Tibial nerve (tissue), 4 donors: ENCODE results near the gene HES3. TPM values are rescaled to one million over a fixed set of nuclear protein-coding genes. Genes with fewer than 3 reads are reported as not detected.

Experiments used
- DNase-seq, 2 donors: peaks; one replicate each; pipeline ENCODE4 v3.0.0-alpha.2; 2019; ENCODE audit warnings: low spot score in 2 of 2
- H3K27ac ChIP-seq, 4 donors: fragments of 200-600 bp; sonication (generic) in 3 of 4; one replicate each; pipeline ENCODE4 v1.5.1; 2017 to 2019; ENCODE audit warnings: mild to moderate bottlenecking in 1 of 4
- H3K27me3 ChIP-seq, 2 donors: fragments of 200-600 bp; sonication (generic) in 1 of 2; one replicate each; pipeline versions ENCODE4 v1.5.1 to v1.6.0; 2017 to 2019
- H3K36me3 ChIP-seq, 3 donors: fragments of 200-600 bp; sonication (generic); one replicate each; pipeline ENCODE4 v1.5.1; 2018 to 2019
- H3K4me1 ChIP-seq, 4 donors: fragments of 200-600 bp; sonication (generic) in 3 of 4; one replicate each; pipeline ENCODE4 v1.5.1; 2017 to 2019
- H3K4me3 ChIP-seq, 4 donors: fragments of 200-600 bp; sonication (generic) in 3 of 4; one replicate each; pipeline ENCODE4 v1.5.1; 2017 to 2019; ENCODE audit warnings: mild to moderate bottlenecking in 1 of 4, moderate library complexity in 1 of 4
- H3K9me3 ChIP-seq, 4 donors: fragments of 200-600 bp; sonication (generic) in 3 of 4; one replicate each; pipeline ENCODE4 v1.5.1; 2017 to 2019
- EP300 ChIP-seq, 2 donors: sonication (generic); formaldehyde crosslinking; IDR thresholded peaks; one replicate each; pipeline ENCODE4 v1.6.1; 2017; ENCODE audit warnings: antibody characterized with exemption in 2 of 2, mild to moderate bottlenecking in 1 of 2
- POLR2A ChIP-seq, 2 donors: fragments of 450-650 bp; IDR thresholded peaks; one replicate each; pipeline ENCODE4 v1.6.1; 2017; ENCODE audit warnings: antibody characterized with exemption in 2 of 2, mild to moderate bottlenecking in 2 of 2, moderate library complexity in 2 of 2
- WGBS, 2 donors: methylation state at CpG; one replicate each; pipeline ENCODE4 v1.1.5; 2018; 5-methylcytosine and 5-hydroxymethylcytosine counted together
- total RNA-seq, 4 donors: library from RNA; depleted of rRNA; stranded (reverse); fragments of >200 nt; gene quantifications; one replicate each; pipeline ENCODE4 v1.1.0, GENCODE V29; 2016
- TF ChIP-seq, protein P1 (sequence below), 5 experiments: fragments of 200-600 bp in 3 of 5; fragments of 450-650 bp in 2 of 5; sonication (generic) in 3 of 5; IDR thresholded peaks; one replicate each; pipeline ENCODE4 v1.5.1; 2016 to 2019; ENCODE audit warnings: antibody characterized with exemption in 5 of 5, mild to moderate bottlenecking in 3 of 5, moderate library complexity in 2 of 5

Gene HES3
- total RNA-seq, 4 donors from 2014 or later = not detected

DNA sequence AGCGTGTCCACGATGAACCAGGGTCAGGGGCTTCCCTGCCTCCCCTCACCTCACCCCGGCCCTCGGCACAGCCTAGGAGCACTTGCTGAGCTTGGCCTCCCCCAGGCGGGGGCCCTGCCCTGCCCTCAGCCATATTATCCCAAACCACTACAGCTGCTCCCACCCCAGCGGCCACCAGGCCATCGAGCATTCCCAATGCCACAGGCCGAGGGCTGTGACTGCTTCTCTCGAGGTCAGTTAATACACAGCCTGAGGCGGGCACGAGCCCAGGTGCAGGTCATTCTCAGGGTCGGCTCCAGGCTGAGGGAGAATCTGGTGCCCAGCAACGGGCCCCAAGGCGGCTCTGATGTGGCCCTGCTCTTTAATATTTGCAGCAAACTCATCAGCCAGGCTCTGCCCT, 25.3 kb downstream of the HES3 start:
- H3K27me3 ChIP-seq = no peaks in the 10 kb centered on the region
- peak overlapping the region in 3 of 4 donors; percentile 40 to 87 (median 53) for H3K27ac ChIP-seq
- H3K4me1 ChIP-seq = peaks cover 0 to 50% (median 30%) of the 10 kb centered on the region in 4 donors
- WGBS, 2 donors = 72 to 84% methylated on average over 11 to 14 of the region's 14 CpGs
- DNase-seq = no peak
- no peaks in the 10 kb centered on the region for H3K36me3 ChIP-seq
- TF ChIP-seq EP300 (IDR thresholded peaks at IDR 0.05) (no peak), POLR2A (IDR thresholded peaks at IDR 0.05) (no peak)
- TF ChIP-seq, protein P1, sequence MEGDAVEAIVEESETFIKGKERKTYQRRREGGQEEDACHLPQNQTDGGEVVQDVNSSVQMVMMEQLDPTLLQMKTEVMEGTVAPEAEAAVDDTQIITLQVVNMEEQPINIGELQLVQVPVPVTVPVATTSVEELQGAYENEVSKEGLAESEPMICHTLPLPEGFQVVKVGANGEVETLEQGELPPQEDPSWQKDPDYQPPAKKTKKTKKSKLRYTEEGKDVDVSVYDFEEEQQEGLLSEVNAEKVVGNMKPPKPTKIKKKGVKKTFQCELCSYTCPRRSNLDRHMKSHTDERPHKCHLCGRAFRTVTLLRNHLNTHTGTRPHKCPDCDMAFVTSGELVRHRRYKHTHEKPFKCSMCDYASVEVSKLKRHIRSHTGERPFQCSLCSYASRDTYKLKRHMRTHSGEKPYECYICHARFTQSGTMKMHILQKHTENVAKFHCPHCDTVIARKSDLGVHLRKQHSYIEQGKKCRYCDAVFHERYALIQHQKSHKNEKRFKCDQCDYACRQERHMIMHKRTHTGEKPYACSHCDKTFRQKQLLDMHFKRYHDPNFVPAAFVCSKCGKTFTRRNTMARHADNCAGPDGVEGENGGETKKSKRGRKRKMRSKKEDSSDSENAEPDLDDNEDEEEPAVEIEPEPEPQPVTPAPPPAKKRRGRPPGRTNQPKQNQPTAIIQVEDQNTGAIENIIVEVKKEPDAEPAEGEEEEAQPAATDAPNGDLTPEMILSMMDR (IDR thresholded peaks at IDR 0.05) = no peak
- H3K4me3 ChIP-seq = no peak overlapping the region
- H3K9me3 ChIP-seq = no peaks in the 10 kb centered on the region

DNA sequence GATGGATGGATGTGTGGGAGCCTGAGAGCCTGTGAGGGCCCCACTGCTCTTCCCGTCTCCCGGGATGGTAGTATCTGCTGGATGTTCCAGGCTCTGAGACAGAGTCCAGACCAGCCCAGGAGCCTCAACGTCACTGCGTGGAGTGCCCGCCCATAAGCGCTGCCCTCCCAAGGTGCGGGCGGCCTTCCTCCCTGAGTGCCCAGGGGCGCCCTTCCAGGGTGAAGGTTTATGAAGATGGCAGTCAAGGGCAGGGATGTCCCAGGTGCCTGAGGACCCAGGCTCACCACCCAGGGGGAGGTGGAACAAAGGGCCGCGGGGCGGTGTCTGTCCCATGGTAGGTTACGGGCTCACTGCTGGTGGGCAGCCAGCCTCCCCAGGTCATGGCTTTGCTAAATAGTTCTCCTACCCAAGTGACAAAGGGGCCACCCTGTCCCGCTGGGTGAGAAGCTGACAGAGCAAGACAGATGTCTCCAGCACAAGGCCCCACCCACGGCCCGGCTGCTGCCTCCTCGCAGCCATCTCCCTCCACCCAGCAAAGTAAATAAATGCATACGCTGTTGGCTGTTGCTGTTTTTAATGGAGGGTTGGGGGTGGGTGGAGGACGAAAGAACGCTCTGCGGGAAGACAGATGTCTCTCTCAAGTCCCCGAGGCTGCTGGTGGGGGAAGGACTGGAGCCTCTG, 25.9 kb downstream of the HES3 start:
- no peaks in the 10 kb centered on the region for H3K9me3 ChIP-seq
- H3K4me3 ChIP-seq = no peak overlapping the region
- peaks cover 0 to 50% (median 30%) of the 10 kb centered on the region in 4 donors for H3K4me1 ChIP-seq
- DNase-seq = no peak
- H3K27ac ChIP-seq = peak overlapping the region in 3 of 4 donors; percentile 53 to 87 (median 74)
- no peaks in the 10 kb centered on the region for H3K27me3 ChIP-seq
- H3K36me3 ChIP-seq = no peaks in the 10 kb centered on the region
- TF ChIP-seq, protein P1 (IDR thresholded peaks at IDR 0.05) = no peak
- peak in 1 of 2 donors; percentile 25 for TF ChIP-seq EP300 (IDR thresholded peaks at IDR 0.05)
- 52 to 57% methylated on average over 9 to 17 of the region's 22 CpGs for WGBS, 2 donors

DNA sequence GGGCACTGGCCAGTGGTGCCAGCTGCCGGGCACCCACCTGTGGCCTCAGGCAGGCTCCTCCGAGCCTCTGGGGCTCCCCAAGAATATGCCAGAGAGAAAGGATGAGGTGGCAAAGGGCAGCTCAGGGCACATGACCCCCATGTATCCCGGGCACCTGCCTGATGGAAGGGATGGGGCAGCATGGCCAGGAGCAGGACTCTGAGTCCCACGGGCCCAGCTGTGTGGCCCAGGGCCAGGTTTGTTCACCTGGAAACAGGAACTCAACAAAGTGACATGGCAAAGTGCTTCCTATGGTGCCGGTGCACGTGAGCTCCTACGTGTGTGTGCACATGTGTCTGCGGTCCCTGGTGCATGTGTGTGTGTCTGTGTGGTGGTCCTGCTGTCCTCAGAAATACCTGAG, 26.4 kb downstream of the HES3 start:
- TF ChIP-seq, protein P1 (IDR thresholded peaks at IDR 0.05) = no peak
- TF ChIP-seq EP300 (IDR thresholded peaks at IDR 0.05) (no peak), POLR2A (IDR thresholded peaks at IDR 0.05) (no peak)
- 55 to 68% methylated on average over 4 to 8 of the region's 8 CpGs for WGBS, 2 donors
- no peaks in the 10 kb centered on the region for H3K36me3 ChIP-seq
- no peaks in the 10 kb centered on the region for H3K9me3 ChIP-seq
- H3K4me1 ChIP-seq = peaks cover 0 to 50% (median 30%) of the 10 kb centered on the region in 4 donors
- peak overlapping the region in 3 of 4 donors; percentile 66 to 87 (median 74) for H3K27ac ChIP-seq
- no peaks in the 10 kb centered on the region for H3K27me3 ChIP-seq
- no peak overlapping the region for H3K4me3 ChIP-seq
- DNase-seq = no peak

DNA sequence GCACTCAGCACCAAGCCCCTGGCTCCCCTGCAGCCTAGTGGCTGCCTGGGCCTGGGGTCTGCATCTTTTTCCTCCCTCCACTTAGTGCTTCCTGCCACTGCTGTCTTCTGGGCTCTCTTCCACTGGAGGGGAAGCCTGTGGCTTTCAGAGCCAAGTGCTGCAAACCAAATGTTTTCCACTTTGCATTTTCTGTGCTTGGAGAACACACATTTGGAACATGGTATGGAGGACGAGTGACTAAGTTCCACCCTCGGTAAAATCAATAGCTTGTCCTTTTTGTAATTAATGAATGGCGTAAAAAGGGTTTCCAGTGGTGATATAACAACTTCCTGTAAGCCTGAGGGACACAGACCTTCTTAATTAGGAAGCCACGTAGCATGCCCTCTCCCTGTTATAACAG, 27.0 kb downstream of the HES3 start:
- TF ChIP-seq POLR2A (IDR thresholded peaks at IDR 0.05) (no peak), EP300 (IDR thresholded peaks at IDR 0.05) (no peak)
- TF ChIP-seq, protein P1 (IDR thresholded peaks at IDR 0.05) = no peak
- Histone ChIP-seq H3K36me3 (no peaks in the 10 kb centered on the region), H3K27me3 (no peaks in the 10 kb centered on the region), H3K27ac (peak overlapping the region in 3 of 4 donors; percentile 66 to 87 (median 74)), H3K9me3 (no peaks in the 10 kb centered on the region), H3K4me3 (peak overlapping the region in 1 of 4 donors; percentile 4), H3K4me1 (peaks cover 0 to 53% (median 33%) of the 10 kb centered on the region in 4 donors)
- DNase-seq = no peak
- 44 to 47% methylated on average over 4 of the region's 4 CpGs for WGBS, 2 donors

DNA sequence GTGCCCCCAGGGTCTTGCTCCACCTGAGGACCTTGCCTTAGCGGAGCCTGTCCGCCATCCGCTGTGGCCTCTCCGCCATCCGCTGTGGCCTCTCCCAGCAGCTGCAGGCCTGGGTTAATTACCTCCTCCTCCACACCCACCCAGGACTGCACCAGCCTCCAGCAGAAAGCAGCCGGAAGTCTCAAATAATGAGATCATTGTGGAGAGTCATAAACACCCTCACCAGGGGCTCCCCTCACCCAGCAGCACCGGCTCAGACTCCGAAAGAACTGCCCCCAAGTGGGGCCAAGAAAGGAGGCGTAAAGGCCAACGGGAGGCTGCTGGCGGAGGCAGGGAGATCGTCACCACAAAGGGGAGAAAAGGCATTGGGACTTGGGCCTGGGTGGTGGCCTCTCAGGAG, 27.6 kb downstream of the HES3 start:
- TF ChIP-seq EP300 (IDR thresholded peaks at IDR 0.05) = peak in 1 of 2 donors; percentile 77
- TF ChIP-seq, protein P1 (IDR thresholded peaks at IDR 0.05) = no peak
- no peak overlapping the region for H3K4me3 ChIP-seq
- H3K27ac ChIP-seq = peak overlapping the region; percentile 1 to 89 (median 76)
- H3K4me1 ChIP-seq = peaks cover 0 to 58% (median 38%) of the 10 kb centered on the region in 4 donors
- WGBS, 2 donors = 24 to 41% methylated on average over 12 of the region's 12 CpGs
- no peaks in the 10 kb centered on the region for H3K9me3 ChIP-seq
- no peak for DNase-seq
- no peaks in the 10 kb centered on the region for H3K27me3 ChIP-seq
- H3K36me3 ChIP-seq = no peaks in the 10 kb centered on the region
